Ishikawa (cell line): ENCODE measurements around the gene GUCY1B1.

Experiments
- CREB1 ChIP-seq: IDR thresholded peaks from 2 replicates; pipeline ENCODE4 v1.6.1; 2012; ENCODE audit warnings: low read depth
- RAD21 ChIP-seq: IDR thresholded peaks from 2 replicates; pipeline ENCODE4 v1.6.1; 2012; ENCODE audit warnings: low read depth
- TAF1 ChIP-seq: IDR thresholded peaks from 2 replicates; pipeline ENCODE4 v1.6.1; 2012; ENCODE audit warnings: low read depth, mild to moderate bottlenecking
- ZBTB7A ChIP-seq: IDR thresholded peaks from 2 replicates; pipeline ENCODE4 v1.6.1; 2012; ENCODE audit warnings: low read depth
- TF ChIP-seq, protein P1 (sequence below): IDR thresholded peaks from 2 replicates; pipeline ENCODE4 v1.6.1; 2012; ENCODE audit warnings: low read depth, mild to moderate bottlenecking

DNA sequence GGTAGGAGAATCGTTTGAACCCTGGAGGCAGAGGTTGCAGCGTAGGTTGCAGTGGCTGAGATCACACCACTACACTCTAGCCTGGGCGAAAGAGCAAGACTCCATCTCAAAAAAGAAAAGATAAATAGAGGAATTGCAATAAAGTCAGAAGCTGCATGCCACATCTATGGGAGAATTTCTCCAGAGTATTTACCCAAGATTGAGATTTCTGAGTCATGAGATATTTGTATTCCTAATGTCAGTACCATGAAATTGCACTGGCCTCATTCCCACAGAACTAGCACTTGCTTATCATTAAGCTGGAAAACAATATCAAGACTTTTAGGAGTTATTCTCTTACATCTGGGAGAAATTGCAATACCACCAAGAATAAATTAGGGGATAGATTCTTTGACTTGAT, 69.8 kb downstream of the GUCY1B1 start:
- TF ChIP-seq, protein P1, sequence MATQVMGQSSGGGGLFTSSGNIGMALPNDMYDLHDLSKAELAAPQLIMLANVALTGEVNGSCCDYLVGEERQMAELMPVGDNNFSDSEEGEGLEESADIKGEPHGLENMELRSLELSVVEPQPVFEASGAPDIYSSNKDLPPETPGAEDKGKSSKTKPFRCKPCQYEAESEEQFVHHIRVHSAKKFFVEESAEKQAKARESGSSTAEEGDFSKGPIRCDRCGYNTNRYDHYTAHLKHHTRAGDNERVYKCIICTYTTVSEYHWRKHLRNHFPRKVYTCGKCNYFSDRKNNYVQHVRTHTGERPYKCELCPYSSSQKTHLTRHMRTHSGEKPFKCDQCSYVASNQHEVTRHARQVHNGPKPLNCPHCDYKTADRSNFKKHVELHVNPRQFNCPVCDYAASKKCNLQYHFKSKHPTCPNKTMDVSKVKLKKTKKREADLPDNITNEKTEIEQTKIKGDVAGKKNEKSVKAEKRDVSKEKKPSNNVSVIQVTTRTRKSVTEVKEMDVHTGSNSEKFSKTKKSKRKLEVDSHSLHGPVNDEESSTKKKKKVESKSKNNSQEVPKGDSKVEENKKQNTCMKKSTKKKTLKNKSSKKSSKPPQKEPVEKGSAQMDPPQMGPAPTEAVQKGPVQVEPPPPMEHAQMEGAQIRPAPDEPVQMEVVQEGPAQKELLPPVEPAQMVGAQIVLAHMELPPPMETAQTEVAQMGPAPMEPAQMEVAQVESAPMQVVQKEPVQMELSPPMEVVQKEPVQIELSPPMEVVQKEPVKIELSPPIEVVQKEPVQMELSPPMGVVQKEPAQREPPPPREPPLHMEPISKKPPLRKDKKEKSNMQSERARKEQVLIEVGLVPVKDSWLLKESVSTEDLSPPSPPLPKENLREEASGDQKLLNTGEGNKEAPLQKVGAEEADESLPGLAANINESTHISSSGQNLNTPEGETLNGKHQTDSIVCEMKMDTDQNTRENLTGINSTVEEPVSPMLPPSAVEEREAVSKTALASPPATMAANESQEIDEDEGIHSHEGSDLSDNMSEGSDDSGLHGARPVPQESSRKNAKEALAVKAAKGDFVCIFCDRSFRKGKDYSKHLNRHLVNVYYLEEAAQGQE = no peak
- TF ChIP-seq TAF1 (no peak), ZBTB7A (no peak), RAD21 (no peak), CREB1 (no peak)
